GM18867 (cell line): ENCODE results near the gene YIPF7.
A peak's percentile ranks its signal among the peaks of the same experiment; 100 is the strongest.

Experiments
- ATAC-seq: cut with Tn5 transposase; IDR thresholded peaks from one replicate; pipeline ENCODE4 v1.9.1; 2021; ENCODE audit warnings: mild to moderate bottlenecking, moderate library complexity; ENCODE audit not compliant: unreplicated experiment

Gene YIPF7

DNA sequence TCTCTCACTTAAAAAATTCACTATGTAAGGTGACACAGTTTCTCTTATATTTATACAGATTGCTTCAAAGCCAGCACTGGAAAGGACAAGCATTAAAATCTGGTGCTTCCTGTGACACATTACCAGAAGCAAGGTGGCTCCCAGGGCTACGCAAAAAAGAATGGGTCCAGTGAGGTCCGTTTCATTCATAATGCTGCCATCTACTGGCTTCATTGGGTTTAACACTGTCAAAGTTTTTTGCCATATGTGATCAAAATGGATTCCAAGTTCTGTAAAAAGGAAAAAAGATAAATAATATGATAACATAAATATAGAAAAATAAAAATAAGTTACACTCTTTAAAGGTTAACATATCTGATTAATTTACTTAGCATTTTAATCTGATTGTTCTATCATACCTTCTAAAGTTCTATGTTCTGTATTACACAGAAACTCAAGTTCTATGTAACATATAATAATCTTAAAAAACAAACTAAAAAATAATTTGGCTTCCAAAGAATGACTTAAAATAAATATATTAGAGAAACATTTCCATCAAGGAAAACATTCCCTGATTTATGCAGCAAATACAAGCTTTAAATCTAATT lies 22.1 kb downstream of the YIPF7 start:
- peak; percentile 97 for ATAC-seq

DNA sequence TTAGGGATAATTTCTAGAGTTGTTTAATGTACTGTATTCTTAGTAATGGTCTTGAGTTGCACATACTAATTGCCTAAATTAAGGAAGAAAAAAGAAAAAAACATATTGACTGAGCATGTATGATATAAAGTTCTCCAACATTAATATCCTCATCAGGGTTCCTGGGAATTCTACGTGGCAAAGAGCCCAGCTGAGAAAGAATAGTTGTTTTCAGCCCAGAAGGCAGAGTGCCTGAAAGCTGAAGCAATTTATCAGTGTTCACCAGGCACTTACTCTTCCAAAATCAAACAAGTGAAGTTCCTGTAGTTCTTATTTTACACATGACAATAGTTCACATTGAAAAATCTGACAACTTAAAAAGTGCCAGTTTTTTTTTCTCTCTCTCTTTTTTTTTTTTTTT lies 27.7 kb downstream of the YIPF7 start:
- ATAC-seq, result no peak

DNA sequence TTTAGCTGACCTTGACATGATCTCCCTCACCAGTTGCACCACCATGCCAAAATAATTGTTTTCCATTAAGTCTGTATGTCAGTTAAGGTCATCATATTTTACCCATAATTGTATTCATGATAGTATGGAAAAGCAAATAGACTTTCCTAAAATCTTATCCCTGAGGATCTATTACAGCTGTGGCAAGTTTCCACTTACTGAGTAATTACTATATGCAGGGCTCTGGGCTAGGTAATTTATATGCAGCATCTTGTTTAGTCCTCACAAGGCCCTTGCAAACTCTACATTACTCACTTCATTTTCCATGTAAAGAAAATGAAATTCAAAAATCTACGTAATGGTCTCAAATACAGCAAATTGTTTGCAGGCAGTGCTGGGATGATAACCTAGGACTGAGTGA lies 34.8 kb downstream of the YIPF7 start:
- ATAC-seq, result no peak

DNA sequence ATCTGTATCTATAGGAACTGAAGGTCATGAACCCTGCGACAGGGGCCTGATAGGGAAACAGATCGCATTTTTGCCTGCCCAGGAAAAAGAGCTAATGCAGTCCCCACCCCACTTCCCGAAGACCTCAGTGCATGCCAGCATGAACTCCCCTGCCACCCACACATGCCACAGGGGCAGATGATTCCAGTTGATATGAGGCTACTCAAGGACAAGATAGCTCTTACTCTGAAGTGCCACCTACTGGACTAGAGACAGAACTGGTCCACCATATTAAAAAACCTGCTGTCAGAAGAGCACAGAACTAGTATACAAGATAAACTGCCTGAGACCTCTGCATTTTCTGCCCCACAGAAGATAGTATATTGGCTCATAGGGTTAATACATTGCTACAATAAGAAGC lies 68.0 kb downstream of the YIPF7 start:
- peak; percentile 66 for ATAC-seq

DNA sequence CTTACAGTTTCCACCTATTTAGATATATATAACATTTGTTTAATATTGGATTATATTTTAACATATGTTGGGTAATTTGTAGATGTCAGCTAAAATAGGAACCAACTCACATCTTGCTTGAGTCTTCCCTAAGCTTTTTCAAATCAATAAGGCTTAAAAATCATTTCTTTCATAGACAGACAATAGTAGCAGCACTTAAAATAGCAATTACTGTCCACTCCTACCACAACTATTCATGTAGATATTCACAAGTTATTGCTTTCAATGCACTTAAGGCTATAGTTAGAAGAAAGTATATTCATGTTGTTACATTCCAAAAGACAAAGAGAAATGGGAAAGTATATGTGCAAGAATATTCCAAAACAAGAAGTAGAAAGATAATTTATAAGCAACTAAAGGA lies 71.2 kb downstream of the YIPF7 start:
- ATAC-seq, result no peak

DNA sequence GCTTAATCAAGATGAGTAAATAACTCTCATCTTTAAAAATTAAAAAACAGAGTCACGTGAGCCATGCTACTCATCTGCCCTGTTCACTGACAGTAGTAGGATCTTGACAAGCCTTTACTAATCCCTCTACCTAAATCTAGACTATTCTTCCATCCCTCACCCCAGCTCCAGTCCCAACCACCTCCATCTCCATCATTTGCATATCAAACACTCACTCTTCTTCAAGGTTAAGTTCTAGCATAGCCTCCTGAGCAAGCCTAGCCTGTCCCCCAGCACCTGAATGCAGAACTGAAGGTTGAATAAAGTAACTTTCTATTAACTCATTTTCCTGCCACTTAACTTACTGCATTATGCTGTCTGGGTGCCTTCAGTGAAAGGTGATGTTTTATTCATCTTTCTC lies 72.5 kb downstream of the YIPF7 start:
- ATAC-seq, result no peak
